NCI-H187 treated with DMSO at 0.1 percent for 48 hours (cell line): ENCODE results near the gene GRIK4.

ENCODE experiments used
- DNase-seq: peaks from one replicate; lab custom pipeline; 2025; lab: John Stamatoyannopoulos, UW

Gene GRIK4

GRCh38 chr11:120510406-120511115, 987 bp upstream of the GRIK4 start:
- DNase-seq = no peak

GRCh38 chr11:120511820-120512738, 531 bp downstream of the GRIK4 start:
- no peak for DNase-seq

- DNase-seq = no peak
Measured at GRCh38 chr11:120512739-120513435, 1.3 kb downstream of the GRIK4 start.

GRCh38 chr11:120513436-120514315, 2.1 kb downstream of the GRIK4 start:
- no peak for DNase-seq

GRCh38 chr11:120514541-120515121, 3.1 kb downstream of the GRIK4 start:
- no peak for DNase-seq

GRCh38 chr11:120515186-120515723, 3.7 kb downstream of the GRIK4 start:
- no peak for DNase-seq

- DNase-seq = no peak
Measured at GRCh38 chr11:120516461-120517389, 5.2 kb downstream of the GRIK4 start.

GRCh38 chr11:120517390-120517761, 5.8 kb downstream of the GRIK4 start:
- no peak for DNase-seq

GRCh38 chr11:120517801-120518291, 6.3 kb downstream of the GRIK4 start:
- DNase-seq = no peak

GRCh38 chr11:120518356-120518755, 6.8 kb downstream of the GRIK4 start:
- DNase-seq = no peak

GRCh38 chr11:120519474-120519873, 7.9 kb downstream of the GRIK4 start:
- no peak for DNase-seq

GRCh38 chr11:120520091-120520822, 8.7 kb downstream of the GRIK4 start:
- DNase-seq = no peak

GRCh38 chr11:120521176-120521575, 9.6 kb downstream of the GRIK4 start:
- no peak for DNase-seq

- no peak for DNase-seq
Measured at GRCh38 chr11:120522021-120522420, 10.5 kb downstream of the GRIK4 start.

GRCh38 chr11:120522736-120523135, 11.2 kb downstream of the GRIK4 start:
- DNase-seq = no peak

GRCh38 chr11:120523196-120523595, 11.6 kb downstream of the GRIK4 start:
- DNase-seq = peak; percentile 37

GRCh38 chr11:120524536-120525085, 13.1 kb downstream of the GRIK4 start:
- DNase-seq = no peak
